Mononuclear cell (primary cell): ENCODE measurements around the gene TNFAIP3. TPM values are rescaled to one million over a fixed set of nuclear protein-coding genes. Genes with fewer than 3 reads are reported as not detected.

Source experiments
- H3K27me3 ChIP-seq: 2 replicates; pipeline ENCODE4 v1.6.0; 2011; ENCODE audit warnings: low read length, control low read depth; ENCODE audit not compliant: insufficient read depth
- H3K4me1 ChIP-seq: 2 replicates; pipeline ENCODE4 v1.5.1; 2011; ENCODE audit warnings: mild to moderate bottlenecking, low read length, control low read depth; ENCODE audit not compliant: insufficient read depth
- H3K4me3 ChIP-seq: 2 replicates; pipeline ENCODE4 v1.5.1; 2011; ENCODE audit warnings: mild to moderate bottlenecking, low read length, moderate library complexity
- H3K9me3 ChIP-seq: 2 replicates; pipeline ENCODE4 v1.5.1; 2011; ENCODE audit warnings: low read depth, mild to moderate bottlenecking, control low read depth, low read length
- total RNA-seq: library from RNA; depleted of rRNA; stranded (reverse); fragments of >200 nt; gene quantifications from one replicate; pipeline ENCODE4 v1.2.3, GENCODE V29; 2012

The TNFAIP3 gene
- total RNA-seq, 1 donor, result 1,382 TPM

GRCh38 chr6:137921823-137922222 is 54.8 kb downstream of the TNFAIP3 start:
- Histone ChIP-seq H3K9me3 (no peaks in the 10 kb centered on the region), H3K4me3 (no peak overlapping the region), H3K4me1 (peaks cover 32% of the 10 kb centered on the region), H3K27me3 (no peaks in the 10 kb centered on the region)

GRCh38 chr6:137923866-137924653 is 57.0 kb downstream of the TNFAIP3 start:
- Histone ChIP-seq H3K27me3 (no peaks in the 10 kb centered on the region), H3K9me3 (no peaks in the 10 kb centered on the region), H3K4me1 (peaks cover 54% of the 10 kb centered on the region), H3K4me3 (no peak overlapping the region)

GRCh38 chr6:137925141-137925698 is 58.2 kb downstream of the TNFAIP3 start:
- Histone ChIP-seq H3K4me1 (peaks cover 59% of the 10 kb centered on the region), H3K9me3 (no peaks in the 10 kb centered on the region), H3K27me3 (no peaks in the 10 kb centered on the region), H3K4me3 (no peak overlapping the region)

- H3K4me1 ChIP-seq, result peaks cover 59% of the 10 kb centered on the region
- H3K27me3 ChIP-seq, result no peaks in the 10 kb centered on the region
- no peak overlapping the region for H3K4me3 ChIP-seq
- H3K9me3 ChIP-seq, result no peaks in the 10 kb centered on the region
Measured at GRCh38 chr6:137926207-137926731, 59.2 kb downstream of the TNFAIP3 start.

- no peaks in the 10 kb centered on the region for H3K27me3 ChIP-seq
- H3K4me3 ChIP-seq, result no peak overlapping the region
- no peaks in the 10 kb centered on the region for H3K9me3 ChIP-seq
- H3K4me1 ChIP-seq, result peaks cover 54% of the 10 kb centered on the region
Measured at GRCh38 chr6:137926985-137927384, 59.9 kb downstream of the TNFAIP3 start.

GRCh38 chr6:137927777-137928218 is 60.7 kb downstream of the TNFAIP3 start:
- H3K9me3 ChIP-seq, result no peaks in the 10 kb centered on the region
- H3K4me1 ChIP-seq, result peaks cover 52% of the 10 kb centered on the region
- H3K27me3 ChIP-seq, result no peaks in the 10 kb centered on the region
- no peak overlapping the region for H3K4me3 ChIP-seq

GRCh38 chr6:137928286-137928685 is 61.2 kb downstream of the TNFAIP3 start:
- Histone ChIP-seq H3K9me3 (no peaks in the 10 kb centered on the region), H3K4me3 (no peak overlapping the region), H3K27me3 (no peaks in the 10 kb centered on the region), H3K4me1 (peaks cover 52% of the 10 kb centered on the region)

GRCh38 chr6:137931849-137932465 is 64.9 kb downstream of the TNFAIP3 start:
- H3K9me3 ChIP-seq, result no peaks in the 10 kb centered on the region
- no peak overlapping the region for H3K4me3 ChIP-seq
- no peaks in the 10 kb centered on the region for H3K27me3 ChIP-seq
- peaks cover 26% of the 10 kb centered on the region for H3K4me1 ChIP-seq

Other genes starting within 250 kb of the TNFAIP3 start
- gene PERP, start 240.2 kb downstream of the TNFAIP3 start, total RNA-seq, result 0.73 TPM